Stimulated activated CD8-positive, alpha-beta memory T cell treated with anti-CD3 and anti-CD28 coated beads, Interleukin-12 subunit alpha, Interleukin-12 subunit beta, amount 100 ng/mL, for 24 hours (primary cell): ENCODE results near the gene C22orf39.

Experiments used
- DNase-seq: peaks from one replicate; pipeline ENCODE4 v3.0.0-alpha.2; 2020; ENCODE audit errors: extremely low read depth

Gene C22orf39

DNA sequence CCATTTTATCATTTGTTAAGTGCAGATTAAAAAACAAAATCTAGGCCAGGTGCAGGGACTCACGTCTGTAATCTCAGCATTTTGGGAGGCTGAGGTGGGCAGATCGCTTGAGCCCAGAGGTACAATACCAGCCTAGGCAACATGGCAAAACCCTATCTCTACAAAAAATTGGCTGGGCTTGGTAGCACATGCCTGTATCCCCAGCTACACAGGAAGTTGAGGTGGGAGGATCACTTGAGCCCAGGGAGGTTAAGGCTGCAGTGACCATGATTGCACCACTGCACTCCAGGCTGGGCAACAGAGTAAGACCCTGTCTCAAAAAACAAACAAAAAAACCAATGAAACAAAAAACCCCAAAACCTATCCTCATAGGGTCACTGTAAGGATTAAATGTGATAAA lies 48.9 kb downstream of the C22orf39 start:
- DNase-seq: no peak

DNA sequence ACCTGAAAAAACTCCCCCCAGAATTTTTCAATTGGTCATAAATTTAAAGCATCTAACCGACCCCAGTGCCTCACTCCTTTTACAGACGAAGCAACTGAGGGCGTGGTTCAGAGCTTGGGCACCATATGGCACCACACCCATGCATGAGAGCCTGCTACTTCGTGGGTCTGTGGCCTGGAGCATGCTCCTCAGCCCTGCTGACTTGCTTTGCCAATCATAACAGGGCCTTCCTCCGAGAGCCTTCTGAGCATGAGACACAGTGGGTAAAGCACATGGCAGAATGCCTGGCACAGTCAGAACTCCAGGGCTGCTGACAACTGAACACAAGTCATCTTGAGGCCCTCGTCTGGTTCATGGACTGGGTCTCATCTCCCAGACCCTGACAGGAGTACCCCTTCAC lies 49.3 kb downstream of the C22orf39 start:
- no peak for DNase-seq

- DNase-seq: no peak
Observed at GRCh38 chr22:19397734-19398104, 49.8 kb downstream of the C22orf39 start.

- no peak for DNase-seq
Observed at GRCh38 chr22:19396934-19397733, 50.4 kb downstream of the C22orf39 start.

- no peak for DNase-seq
Observed at GRCh38 chr22:19396561-19396933, 51.0 kb downstream of the C22orf39 start.

DNA sequence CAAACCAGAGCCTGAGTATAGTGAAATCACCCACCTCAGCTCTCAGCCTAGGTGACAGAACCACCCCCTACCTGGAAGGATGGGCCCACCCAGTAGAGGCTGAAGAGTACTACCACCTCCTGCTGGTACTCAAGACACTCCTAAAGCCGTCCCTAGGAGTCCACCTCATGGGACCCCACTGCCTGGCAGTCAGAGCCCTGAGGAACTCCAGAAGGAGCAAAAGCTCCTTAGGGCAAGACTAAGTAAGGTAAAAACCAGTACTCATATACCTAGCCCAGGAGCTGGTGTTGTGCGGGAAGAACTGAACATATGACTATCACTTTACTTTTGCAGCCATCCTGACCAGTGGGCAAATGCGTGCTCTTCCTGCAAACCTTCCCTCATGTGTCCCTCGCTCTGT lies 52.2 kb downstream of the C22orf39 start:
- no peak for DNase-seq

GRCh38 chr22:19394274-19395050 lies 53.0 kb downstream of the C22orf39 start:
- DNase-seq: no peak

DNA sequence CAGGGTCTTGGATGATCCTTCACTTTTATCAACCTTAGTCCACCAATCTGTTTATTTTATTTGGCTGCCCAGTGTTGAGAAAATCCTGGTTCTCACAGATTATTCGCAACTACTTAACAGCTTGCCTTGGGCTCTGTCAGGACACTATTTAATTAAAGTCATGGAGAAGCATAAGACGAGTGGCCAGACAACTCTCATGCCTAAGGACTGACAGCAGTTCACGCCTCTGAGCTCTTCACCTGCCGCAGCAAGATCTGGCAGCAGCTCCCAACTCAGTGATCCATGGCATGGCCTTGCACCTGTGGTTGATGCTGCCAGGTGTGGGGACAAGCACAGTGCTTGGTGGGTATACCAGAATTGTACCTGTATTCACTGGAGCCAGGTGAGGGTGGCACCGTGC lies 53.8 kb downstream of the C22orf39 start:
- DNase-seq: no peak
